ENCODE data around the gene CLCN7. TPM values are rescaled to one million over a fixed set of nuclear protein-coding genes. Genes with fewer than 3 reads are reported as not detected.

The CLCN7 gene
- total RNA-seq, 3 donors from 2014 or later: 59.3 to 98.1 (median 59.8) TPM

DNA sequence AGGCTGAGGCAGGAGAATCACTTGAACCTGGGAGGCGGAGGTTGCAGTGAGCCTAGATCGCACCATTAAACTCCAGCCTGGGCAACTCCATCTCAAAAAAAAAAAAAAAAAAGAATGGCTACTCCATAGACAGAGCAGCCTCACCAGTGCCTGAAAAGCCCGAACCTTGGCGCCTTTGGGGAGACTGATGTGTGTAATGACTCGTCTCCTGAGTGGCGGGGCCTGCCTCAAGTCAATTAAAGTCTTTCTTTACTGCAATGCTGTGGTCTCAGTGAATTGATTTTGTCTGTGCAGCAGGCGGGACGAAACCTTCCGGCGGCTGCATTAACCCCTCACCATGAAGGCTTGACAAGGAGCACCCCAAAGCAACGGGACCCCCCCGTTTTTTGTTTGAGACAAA lies 50.8 kb downstream of the CLCN7 start:
- TF ChIP-seq, protein P1, sequence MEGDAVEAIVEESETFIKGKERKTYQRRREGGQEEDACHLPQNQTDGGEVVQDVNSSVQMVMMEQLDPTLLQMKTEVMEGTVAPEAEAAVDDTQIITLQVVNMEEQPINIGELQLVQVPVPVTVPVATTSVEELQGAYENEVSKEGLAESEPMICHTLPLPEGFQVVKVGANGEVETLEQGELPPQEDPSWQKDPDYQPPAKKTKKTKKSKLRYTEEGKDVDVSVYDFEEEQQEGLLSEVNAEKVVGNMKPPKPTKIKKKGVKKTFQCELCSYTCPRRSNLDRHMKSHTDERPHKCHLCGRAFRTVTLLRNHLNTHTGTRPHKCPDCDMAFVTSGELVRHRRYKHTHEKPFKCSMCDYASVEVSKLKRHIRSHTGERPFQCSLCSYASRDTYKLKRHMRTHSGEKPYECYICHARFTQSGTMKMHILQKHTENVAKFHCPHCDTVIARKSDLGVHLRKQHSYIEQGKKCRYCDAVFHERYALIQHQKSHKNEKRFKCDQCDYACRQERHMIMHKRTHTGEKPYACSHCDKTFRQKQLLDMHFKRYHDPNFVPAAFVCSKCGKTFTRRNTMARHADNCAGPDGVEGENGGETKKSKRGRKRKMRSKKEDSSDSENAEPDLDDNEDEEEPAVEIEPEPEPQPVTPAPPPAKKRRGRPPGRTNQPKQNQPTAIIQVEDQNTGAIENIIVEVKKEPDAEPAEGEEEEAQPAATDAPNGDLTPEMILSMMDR (IDR thresholded peaks at IDR 0.05): no peak
- no peak overlapping the region for H3K4me3 ChIP-seq
- no peak for ATAC-seq
- H3K9me3 ChIP-seq: no peaks in the 10 kb centered on the region
- intact Hi-C loops (cut with DNase I, micrococcal nuclease): no loop called here
- no peak for DNase-seq
- H3K4me1 ChIP-seq (ENCODE audit: low read depth): peaks cover 13% of the 10 kb centered on the region
- H3K36me3 ChIP-seq (ENCODE audit: low read depth): no peaks in the 10 kb centered on the region

DNA sequence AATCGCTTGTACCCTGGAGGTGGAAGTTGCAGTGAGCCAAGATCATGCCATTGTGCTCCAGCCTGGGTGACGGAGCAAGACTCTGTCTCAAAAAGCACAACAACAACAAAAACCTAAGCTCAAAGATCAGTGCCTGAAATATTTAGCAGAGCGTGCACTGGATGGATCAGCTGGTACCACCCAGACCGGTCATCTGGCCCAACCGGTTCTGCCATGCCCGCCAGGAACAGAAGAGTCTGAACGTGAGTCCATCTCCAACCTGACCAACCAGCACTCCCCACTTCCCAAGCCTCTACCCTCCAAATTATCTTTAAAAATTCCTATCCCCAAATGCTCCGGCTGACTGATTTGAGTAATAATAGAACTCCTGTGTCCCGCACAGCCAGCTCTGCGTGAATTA lies 52.8 kb downstream of the CLCN7 start:
- H3K9me3 ChIP-seq: no peaks in the 10 kb centered on the region
- ATAC-seq: no peak
- no peak overlapping the region for H3K4me3 ChIP-seq
- H3K36me3 ChIP-seq (ENCODE audit: low read depth): no peaks in the 10 kb centered on the region
- no peak for DNase-seq
- H3K4me1 ChIP-seq (ENCODE audit: low read depth): peaks cover 16% of the 10 kb centered on the region
- TF ChIP-seq, protein P1 (IDR thresholded peaks at IDR 0.05): no peak
- intact Hi-C loops (cut with DNase I, micrococcal nuclease): no loop called here

DNA sequence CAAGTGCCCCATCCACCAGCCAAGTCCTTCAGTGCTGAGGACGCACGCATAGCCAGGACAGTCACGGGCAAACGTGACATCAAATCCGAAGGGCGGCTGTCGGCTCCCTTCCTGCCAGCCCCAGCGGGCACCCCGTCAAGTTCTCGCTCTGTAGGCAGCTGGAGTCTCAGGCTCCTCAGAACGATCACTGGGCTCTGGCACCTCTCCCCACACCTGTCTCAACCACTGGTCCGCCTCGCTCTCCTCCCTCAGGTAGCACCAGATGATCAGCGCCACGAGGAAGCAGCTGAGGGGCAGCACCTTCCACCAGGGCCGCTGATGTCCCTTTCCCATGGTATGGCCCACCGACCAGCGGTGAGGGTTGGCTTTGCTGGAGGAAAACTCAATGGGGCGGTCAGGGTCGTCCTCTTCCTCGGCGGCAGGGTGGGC lies 54.7 kb downstream of the CLCN7 start:
- peaks cover 16% of the 10 kb centered on the region for H3K4me1 ChIP-seq (ENCODE audit: low read depth)
- TF ChIP-seq, protein P1 (IDR thresholded peaks at IDR 0.05): no peak
- H3K36me3 ChIP-seq (ENCODE audit: low read depth): no peaks in the 10 kb centered on the region
- intact Hi-C loops (cut with DNase I, micrococcal nuclease): no loop called here
- peak overlapping the region; percentile 66 for H3K4me3 ChIP-seq
- peak; percentile 20 for ATAC-seq
- no peaks in the 10 kb centered on the region for H3K9me3 ChIP-seq
- peak in 1 of 3 donors; percentile 19 for DNase-seq

DNA sequence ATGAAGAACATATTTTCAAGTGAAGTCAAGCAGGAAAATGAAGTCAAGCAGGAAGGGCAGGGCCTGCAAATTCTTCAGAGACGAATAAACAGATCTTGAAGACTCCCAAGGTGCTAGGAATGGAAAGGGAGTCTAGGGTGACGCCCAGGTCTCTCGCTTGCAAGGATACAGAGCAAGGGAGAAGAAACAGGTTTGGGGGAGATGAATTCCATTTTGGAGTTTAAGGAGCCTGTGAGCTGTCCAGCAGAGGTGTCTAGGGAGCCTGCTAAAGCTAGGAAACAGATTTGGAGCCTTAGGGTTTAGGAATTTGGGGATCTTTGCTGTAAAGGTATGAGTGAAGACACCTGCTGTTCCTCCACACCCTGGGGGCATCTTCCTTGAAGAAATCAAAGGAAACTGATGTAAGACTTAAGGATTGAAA lies 58.3 kb downstream of the CLCN7 start:
- no peak for ATAC-seq
- TF ChIP-seq, protein P1 (IDR thresholded peaks at IDR 0.05): no peak
- no peak for DNase-seq
- Histone ChIP-seq H3K36me3 (ENCODE audit: low read depth) (no peaks in the 10 kb centered on the region), H3K4me3 (no peak overlapping the region), H3K4me1 (ENCODE audit: low read depth) (peaks cover 15% of the 10 kb centered on the region), H3K9me3 (no peaks in the 10 kb centered on the region)
- intact Hi-C loops (cut with DNase I, micrococcal nuclease): no loop called here

DNA sequence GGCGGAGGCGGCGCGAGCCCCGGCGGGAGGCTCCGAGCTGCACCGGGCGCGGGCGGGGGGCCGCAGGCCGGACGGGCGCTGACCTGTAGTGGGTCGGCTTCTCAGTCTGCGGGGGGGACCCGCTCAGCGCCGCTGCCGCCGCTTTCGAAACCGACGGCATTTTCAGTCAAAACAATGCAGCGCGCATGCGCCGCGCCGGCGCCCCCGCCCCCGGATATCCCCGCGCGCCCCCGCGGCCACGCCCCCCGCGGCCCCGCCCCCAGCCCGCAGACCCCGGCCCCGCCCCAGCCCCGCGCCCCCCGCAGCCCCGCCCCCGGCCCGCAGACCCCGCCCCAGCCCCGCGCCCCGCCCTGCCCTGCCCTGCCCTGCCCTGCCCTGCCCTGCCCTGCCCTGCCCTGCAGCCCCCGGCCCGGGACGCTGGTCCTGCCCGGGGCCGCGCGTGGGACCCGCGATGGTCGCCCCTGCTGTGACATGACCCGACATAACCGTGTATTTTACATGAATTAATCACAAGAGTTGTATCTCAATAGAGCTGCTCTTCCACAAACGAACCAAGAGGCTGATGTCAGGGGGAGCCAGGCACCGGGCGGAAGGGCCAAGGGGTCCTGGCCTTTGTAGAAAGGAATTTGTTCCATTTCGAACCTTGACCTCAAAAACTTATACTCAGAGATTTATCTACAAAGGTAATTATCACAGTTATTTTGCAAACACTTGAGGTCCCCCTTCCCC lies 60.1 kb downstream of the CLCN7 start, which contains the start of gene UNKL:
Gene UNKL, minus strand, starts transcription at position 173 of the 729 bp plus-strand sequence. Its CDS starts 13 bp downstream, at position 160.
- Histone ChIP-seq H3K4me3 (peak within 1 kb of the TSS; percentile 89), H3K9me3 (no peaks in the 10 kb centered on the region), H3K36me3 (ENCODE audit: low read depth) (no peaks in the 10 kb centered on the region), H3K4me1 (ENCODE audit: low read depth) (peaks cover 8% of the 10 kb centered on the region)
- ATAC-seq: peak; percentile 69
- peak; percentile 83 to 88 (median 85) for DNase-seq
- TF ChIP-seq, protein P1 (IDR thresholded peaks at IDR 0.05): no peak
- intact Hi-C loops (cut with DNase I, micrococcal nuclease): no loop called here

Data from mucosa of descending colon (tissue), 3 donors.